RWPE1 (cell line): ENCODE data around the gene TMEM144.

ENCODE experiments used
- CTCF ChIA-PET: fragments of 350-600 bp; sonication (Branson Sonifier 250); formaldehyde crosslinking; extraction: SDS; loops from one replicate; lab custom pipeline; 2021; lab: Yijun Ruan, JAX
- POLR2A ChIA-PET: fragments of 400-600 bp; formaldehyde crosslinking; extraction: SDS; loops from one replicate; lab custom pipeline; 2020; ENCODE audit warnings: antibody characterized with exemption; ENCODE audit not compliant: low non-redundant PET; lab: Yijun Ruan, JAX
- DNase-seq: peaks from one replicate; pipeline ENCODE4 v3.0.0; 2012; ENCODE audit warnings: low spot score
- H3K27ac ChIP-seq: fragments of 450-650 bp; 2 replicates; pipeline ENCODE4 v1.5.1; 2017
- CTCF ChIP-seq: fragments of 450-650 bp; conservative IDR thresholded peaks from 2 replicates; pipeline ENCODE4 v1.5.1; 2017; ENCODE audit warnings: low read depth, mild to moderate bottlenecking

TMEM144 gene

DNA sequence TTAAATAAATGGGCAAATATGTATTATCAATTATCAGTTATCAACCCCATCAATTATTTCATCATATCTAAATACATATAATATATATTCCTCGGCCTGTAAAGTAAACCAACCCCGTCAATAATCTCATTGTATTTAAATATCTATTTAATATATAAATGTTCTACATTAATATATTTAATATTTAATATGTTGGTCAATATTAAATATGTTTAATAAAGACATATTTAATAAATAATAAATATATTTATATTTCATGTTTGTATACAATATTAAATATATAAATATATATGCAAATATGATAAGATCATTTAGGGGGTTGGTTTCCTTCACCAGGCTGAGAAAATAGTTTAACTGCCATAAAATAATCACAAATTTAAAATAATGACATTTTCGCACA is 6.4 kb upstream of the TMEM144 start:
- CTCF ChIA-PET: no interaction called here
- no peak for TF ChIP-seq CTCF
- H3K27ac ChIP-seq: no peak overlapping the region
- POLR2A ChIA-PET: no interaction called here
- DNase-seq: no peak

DNA sequence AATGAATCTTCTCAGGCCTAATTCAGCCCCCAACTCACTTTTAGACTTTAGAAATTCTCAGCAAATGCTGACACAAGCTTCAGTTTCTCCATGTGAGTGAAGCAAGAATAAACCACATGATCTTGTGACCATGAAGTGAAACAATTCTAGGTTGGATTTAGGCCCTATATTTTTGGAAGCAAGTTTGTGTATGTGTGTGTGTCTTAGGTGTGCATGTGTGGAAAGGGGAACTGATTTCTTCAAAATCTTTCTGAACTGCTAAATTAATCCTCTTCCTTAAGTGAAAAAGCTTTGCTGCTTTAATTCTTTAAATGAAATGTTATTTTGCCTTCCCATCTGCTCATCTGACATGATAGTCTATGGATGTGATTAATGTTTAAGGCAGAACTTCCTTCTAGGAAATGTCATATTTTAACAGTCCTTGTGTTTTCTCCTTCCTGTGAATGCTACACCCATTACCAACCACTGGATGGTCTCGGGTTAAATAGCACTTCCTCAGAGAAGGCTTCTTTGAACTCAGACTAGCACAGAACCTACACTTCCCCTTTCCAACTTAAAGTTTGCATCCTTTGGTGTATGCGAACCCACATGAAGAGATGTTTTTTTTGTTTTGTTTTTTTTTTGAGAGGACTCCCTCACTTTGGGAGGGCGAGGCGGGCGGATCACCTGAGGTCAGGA is 1.2 kb upstream of the TMEM144 start:
- CTCF ChIA-PET: no interaction called here
- POLR2A ChIA-PET: no interaction called here
- H3K27ac ChIP-seq: no peak overlapping the region
- DNase-seq: no peak
- TF ChIP-seq CTCF: no peak

- no peak for TF ChIP-seq CTCF
- POLR2A ChIA-PET: no interaction called here
- CTCF ChIA-PET: no interaction called here
- no peak overlapping the region for H3K27ac ChIP-seq
- DNase-seq: no peak
Observed at GRCh38 chr4:158211222-158211621, 936 bp downstream of the TMEM144 start.

- CTCF ChIA-PET: interaction anchor here (0.5 kb wide), 1 partner anchor 1446 kb away, joined by 3 read pairs; no protein-coding TSS in a partner anchor
- POLR2A ChIA-PET: no interaction called here
- DNase-seq: no peak
- H3K27ac ChIP-seq: no peak overlapping the region
- TF ChIP-seq CTCF: no peak
Observed at GRCh38 chr4:158213466-158213865, 3.2 kb downstream of the TMEM144 start.

DNA sequence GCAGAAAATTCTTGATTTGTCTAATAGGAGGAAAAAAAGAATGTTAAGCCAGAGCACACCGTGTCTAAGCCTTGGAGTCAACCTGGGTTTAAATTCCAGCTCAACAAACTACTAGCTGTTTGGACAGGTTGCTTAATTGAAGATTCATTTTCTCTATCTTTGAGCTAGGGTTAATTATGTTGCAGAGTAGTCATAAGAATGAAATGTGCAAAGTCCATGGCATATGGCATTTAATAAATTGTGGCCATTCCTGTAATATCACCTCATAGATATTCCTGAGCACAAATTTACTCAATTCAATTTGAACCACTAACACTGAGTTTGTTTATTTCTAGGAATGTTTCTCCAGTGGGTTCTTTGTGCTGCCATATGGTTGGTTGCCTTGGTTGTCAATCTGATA is 4.6 kb downstream of the TMEM144 start:
- no peak for TF ChIP-seq CTCF
- POLR2A ChIA-PET: no interaction called here
- CTCF ChIA-PET: interaction anchor here (0.6 to 0.9 kb wide), 2 partner anchors 15 to 43 kb away, joined by 3 read pairs; no protein-coding TSS in a partner anchor
- no peak overlapping the region for H3K27ac ChIP-seq
- DNase-seq: no peak

- no peak overlapping the region for H3K27ac ChIP-seq
- TF ChIP-seq CTCF: no peak
- POLR2A ChIA-PET: no interaction called here
- CTCF ChIA-PET: no interaction called here
- DNase-seq: no peak
Observed at GRCh38 chr4:158217763-158218162, 7.5 kb downstream of the TMEM144 start.
